HepG2 (cell line): Measurements from ENCODE around the gene PPP1R16B.

Experiments
- ATF3 ChIP-seq: sonication (generic); formaldehyde crosslinking; IDR thresholded peaks from 2 replicates; pipeline ENCODE4 v1.4.0; 2020; ENCODE audit warnings: missing genetic modification reagents
- CEBPG ChIP-seq: IDR thresholded peaks from 2 replicates; pipeline ENCODE4 v1.6.1; 2016
- ETV5 ChIP-seq: IDR thresholded peaks from 2 replicates; pipeline ENCODE4 v1.6.1; 2018; ENCODE audit warnings: missing biosample characterization, missing genetic modification reagents, inconsistent platforms, borderline replicate concordance
- FOXO4 ChIP-seq: sonication (generic); formaldehyde crosslinking; conservative IDR thresholded peaks from 2 replicates; pipeline ENCODE4 v1.8.1; 2023; ENCODE audit warnings: missing genetic modification reagents
- IRF2 ChIP-seq: IDR thresholded peaks from 2 replicates; pipeline ENCODE4 v1.6.1; 2018; ENCODE audit warnings: missing genetic modification reagents, missing compliant biosample characterization
- PBX3 ChIP-seq: sonication (generic); formaldehyde crosslinking; IDR thresholded peaks from 2 replicates; pipeline ENCODE4 v1.8.1; 2023; ENCODE audit warnings: missing genetic modification reagents, inconsistent platforms, borderline replicate concordance
- PCBP2 ChIP-seq: fragments of 200-400 bp; formaldehyde crosslinking; optimal IDR thresholded peaks from 2 replicates; pipeline ENCODE3; 2018; ENCODE audit warnings: low read length, low read depth; ENCODE audit not compliant: poor library complexity, severe bottlenecking
- PRDM15 ChIP-seq: sonication (generic); formaldehyde crosslinking; IDR thresholded peaks from 2 replicates; pipeline ENCODE4 v1.4.0; 2020; ENCODE audit warnings: missing genetic modification reagents
- ZNF138 ChIP-seq: sonication (generic); formaldehyde crosslinking; IDR thresholded peaks from 2 replicates; pipeline ENCODE4 v1.5.0; 2020; ENCODE audit warnings: mild to moderate bottlenecking, low read depth, missing genetic modification reagents
- ZNF232 ChIP-seq: sonication (generic); formaldehyde crosslinking; IDR thresholded peaks from 2 replicates; pipeline ENCODE4 v1.4.0; 2020; ENCODE audit warnings: missing genetic modification reagents, borderline replicate concordance
- ZNF44 ChIP-seq: sonication (generic); formaldehyde crosslinking; IDR thresholded peaks from 2 replicates; pipeline ENCODE4 v1.5.1; 2020; ENCODE audit warnings: mild to moderate bottlenecking, missing genetic modification reagents
- TF ChIP-seq, protein P1 (sequence below): sonication (generic); formaldehyde crosslinking; IDR thresholded peaks from 2 replicates; pipeline ENCODE4 v1.4.0; 2020; ENCODE audit warnings: missing genetic modification reagents, borderline replicate concordance

DNA sequence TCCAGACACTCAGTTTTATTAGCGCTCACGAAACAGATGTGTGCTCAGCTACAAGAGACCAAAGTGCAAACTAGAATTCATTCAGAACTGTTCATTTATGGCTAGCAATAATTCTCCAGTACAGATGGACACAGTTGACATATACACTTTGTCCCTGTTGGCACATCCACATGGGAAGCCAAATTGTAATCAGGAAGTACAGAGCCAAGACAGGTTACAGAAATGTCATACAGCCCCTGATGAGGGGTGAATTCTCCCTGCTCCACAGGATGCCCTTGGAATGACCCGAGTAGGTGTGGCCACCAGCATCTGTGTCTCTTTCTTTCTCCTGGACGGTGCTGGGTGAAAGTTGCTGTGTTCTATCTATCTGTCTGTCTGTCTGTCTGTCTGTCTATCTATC, 164.2 kb downstream of the PPP1R16B start:
- TF ChIP-seq, protein P1, sequence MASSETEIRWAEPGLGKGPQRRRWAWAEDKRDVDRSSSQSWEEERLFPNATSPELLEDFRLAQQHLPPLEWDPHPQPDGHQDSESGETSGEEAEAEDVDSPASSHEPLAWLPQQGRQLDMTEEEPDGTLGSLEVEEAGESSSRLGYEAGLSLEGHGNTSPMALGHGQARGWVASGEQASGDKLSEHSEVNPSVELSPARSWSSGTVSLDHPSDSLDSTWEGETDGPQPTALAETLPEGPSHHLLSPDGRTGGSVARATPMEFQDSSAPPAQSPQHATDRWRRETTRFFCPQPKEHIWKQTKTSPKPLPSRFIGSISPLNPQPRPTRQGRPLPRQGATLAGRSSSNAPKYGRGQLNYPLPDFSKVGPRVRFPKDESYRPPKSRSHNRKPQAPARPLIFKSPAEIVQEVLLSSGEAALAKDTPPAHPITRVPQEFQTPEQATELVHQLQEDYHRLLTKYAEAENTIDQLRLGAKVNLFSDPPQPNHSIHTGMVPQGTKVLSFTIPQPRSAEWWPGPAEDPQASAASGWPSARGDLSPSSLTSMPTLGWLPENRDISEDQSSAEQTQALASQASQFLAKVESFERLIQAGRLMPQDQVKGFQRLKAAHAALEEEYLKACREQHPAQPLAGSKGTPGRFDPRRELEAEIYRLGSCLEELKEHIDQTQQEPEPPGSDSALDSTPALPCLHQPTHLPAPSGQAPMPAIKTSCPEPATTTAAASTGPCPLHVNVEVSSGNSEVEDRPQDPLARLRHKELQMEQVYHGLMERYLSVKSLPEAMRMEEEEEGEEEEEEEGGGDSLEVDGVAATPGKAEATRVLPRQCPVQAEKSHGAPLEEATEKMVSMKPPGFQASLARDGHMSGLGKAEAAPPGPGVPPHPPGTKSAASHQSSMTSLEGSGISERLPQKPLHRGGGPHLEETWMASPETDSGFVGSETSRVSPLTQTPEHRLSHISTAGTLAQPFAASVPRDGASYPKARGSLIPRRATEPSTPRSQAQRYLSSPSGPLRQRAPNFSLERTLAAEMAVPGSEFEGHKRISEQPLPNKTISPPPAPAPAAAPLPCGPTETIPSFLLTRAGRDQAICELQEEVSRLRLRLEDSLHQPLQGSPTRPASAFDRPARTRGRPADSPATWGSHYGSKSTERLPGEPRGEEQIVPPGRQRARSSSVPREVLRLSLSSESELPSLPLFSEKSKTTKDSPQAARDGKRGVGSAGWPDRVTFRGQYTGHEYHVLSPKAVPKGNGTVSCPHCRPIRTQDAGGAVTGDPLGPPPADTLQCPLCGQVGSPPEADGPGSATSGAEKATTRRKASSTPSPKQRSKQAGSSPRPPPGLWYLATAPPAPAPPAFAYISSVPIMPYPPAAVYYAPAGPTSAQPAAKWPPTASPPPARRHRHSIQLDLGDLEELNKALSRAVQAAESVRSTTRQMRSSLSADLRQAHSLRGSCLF: no peak
- TF ChIP-seq ZNF232 (CRISPR knock-in tag) (no peak), PCBP2 (no peak), PRDM15 (CRISPR knock-in tag) (no peak), ZNF138 (CRISPR knock-in tag) (no peak), PBX3 (no peak), ATF3 (no peak), FOXO4 (CRISPR knock-in tag) (no peak), ETV5 (CRISPR knock-in tag) (no peak), IRF2 (CRISPR knock-in tag) (no peak), ZNF44 (CRISPR knock-in tag) (no peak), CEBPG (CRISPR knock-in tag) (no peak)
